ENCODE measurements around the gene OLFML1.

The OLFML1 gene

DNA sequence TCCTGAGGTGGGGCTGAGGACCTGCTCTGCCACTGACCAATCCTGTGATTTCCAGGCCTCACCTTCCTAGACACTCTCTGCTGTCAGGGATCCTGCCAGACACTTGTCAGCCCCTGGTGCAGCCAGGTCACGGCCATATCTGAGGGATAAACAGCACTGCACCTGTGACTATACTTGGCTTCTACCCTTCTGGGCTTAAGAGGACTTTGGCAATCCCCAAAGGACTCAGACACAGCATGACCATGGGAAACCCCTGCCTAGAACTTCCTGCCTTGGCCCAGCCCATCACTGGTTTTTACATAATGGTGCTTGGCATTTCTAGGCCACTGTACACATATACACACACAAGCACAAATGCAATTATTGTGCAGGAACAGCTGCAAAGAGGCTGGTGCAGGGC, 11.6 kb upstream of the OLFML1 start:
- TF ChIP-seq, protein P1, sequence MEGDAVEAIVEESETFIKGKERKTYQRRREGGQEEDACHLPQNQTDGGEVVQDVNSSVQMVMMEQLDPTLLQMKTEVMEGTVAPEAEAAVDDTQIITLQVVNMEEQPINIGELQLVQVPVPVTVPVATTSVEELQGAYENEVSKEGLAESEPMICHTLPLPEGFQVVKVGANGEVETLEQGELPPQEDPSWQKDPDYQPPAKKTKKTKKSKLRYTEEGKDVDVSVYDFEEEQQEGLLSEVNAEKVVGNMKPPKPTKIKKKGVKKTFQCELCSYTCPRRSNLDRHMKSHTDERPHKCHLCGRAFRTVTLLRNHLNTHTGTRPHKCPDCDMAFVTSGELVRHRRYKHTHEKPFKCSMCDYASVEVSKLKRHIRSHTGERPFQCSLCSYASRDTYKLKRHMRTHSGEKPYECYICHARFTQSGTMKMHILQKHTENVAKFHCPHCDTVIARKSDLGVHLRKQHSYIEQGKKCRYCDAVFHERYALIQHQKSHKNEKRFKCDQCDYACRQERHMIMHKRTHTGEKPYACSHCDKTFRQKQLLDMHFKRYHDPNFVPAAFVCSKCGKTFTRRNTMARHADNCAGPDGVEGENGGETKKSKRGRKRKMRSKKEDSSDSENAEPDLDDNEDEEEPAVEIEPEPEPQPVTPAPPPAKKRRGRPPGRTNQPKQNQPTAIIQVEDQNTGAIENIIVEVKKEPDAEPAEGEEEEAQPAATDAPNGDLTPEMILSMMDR (IDR thresholded peaks at IDR 0.05; ENCODE audit: extremely low read depth, missing control alignments), result no peak
- DNase-seq (ENCODE audit: low spot score), result peak; percentile 57

DNA sequence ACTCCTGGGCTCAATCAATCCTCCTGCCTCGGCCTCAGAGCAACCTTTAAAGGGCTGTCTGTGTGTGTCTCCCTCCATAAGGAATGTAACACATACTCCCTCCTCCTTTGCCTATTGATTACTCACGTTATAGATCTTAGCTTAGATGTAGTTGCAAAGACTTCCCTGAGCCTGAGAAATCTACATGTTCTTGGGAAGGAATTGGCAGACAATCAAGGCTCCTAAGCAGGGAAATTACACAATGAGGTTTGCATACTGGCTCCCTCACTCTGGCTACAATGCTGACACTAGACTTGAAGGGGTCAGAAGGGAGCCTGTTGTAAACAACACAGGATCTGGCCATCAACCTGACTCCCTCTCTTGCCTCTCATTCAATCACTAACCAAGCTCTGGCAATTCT, 5.2 kb upstream of the OLFML1 start:
- TF ChIP-seq, protein P1 (IDR thresholded peaks at IDR 0.05; ENCODE audit: extremely low read depth, missing control alignments), result no peak
- no peak for DNase-seq (ENCODE audit: low spot score)

DNA sequence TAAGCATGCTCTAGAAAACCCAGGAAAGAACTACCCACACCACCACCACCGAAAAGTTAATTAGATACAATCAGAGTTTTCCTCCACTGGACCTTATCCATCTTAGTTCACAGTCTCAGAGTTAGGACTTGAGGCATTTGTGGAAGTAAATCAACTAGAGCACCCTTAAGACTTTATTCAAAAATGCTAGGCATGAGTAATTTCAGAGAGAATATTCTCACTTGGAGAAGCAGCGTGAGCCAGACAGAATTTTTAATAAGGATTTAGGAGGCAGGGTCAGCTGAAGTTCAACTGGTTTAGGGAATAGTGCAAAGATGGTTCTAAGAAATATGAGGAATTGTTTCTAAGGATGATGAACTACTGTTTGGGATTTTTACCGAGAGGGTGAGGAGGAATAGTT, 1.2 kb upstream of the OLFML1 start:
- TF ChIP-seq, protein P1 (IDR thresholded peaks at IDR 0.05; ENCODE audit: extremely low read depth, missing control alignments), result no peak
- no peak for DNase-seq (ENCODE audit: low spot score)

DNA sequence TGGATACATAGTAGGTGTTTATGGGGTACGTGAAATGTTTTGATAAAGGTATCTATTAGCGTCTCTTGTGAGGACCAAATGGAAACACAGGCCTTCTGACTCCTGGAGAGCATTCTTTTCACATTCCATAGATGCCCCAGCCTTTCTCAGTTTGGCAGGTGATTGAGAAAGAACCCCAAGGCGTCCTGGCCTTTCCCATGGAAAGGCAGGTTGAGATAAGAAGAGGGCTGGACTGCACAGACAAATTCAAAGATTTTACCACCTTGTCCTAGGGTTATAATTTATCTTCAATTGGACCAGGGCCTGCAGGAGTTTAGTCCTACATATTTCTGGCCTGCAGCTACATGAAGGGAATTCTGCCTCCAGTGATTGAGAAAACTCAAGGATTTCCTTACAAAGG, 661 bp upstream of the OLFML1 start:
- DNase-seq (ENCODE audit: low spot score), result no peak
- TF ChIP-seq, protein P1 (IDR thresholded peaks at IDR 0.05; ENCODE audit: extremely low read depth, missing control alignments), result no peak

DNA sequence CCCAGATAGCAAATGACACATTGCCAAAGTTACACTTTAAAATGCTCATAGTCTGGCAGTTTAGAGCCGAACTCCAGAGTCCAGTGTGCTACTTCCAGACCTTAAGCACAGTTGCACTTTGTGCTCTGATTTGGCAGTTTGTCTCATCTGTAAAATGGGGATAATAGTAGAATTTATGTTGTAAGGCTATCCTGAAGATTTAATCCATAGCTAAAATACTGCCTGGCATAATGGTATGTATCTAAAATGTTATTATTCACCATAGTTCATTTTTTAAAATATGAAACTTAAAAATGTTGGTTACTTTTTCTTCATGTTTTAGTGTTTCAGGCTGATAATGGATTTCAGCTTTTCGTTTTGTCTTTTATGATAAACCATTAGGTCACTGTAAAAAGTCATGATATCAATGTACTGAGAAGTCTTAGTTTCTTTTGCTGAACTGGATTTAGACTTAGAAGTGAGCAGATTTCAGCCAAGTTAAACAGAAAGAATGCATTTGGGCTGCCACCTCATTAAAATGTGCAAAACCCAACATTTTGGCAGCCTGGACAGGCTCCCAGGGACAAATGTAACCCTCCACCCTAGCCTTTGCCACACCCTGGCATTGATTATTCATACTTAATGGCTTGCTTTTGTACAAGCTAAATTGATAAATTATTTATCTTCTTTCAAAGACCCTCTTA, 933 bp downstream of the OLFML1 start:
- DNase-seq (ENCODE audit: low spot score), result no peak
- TF ChIP-seq, protein P1 (IDR thresholded peaks at IDR 0.05; ENCODE audit: extremely low read depth, missing control alignments), result no peak

DNA sequence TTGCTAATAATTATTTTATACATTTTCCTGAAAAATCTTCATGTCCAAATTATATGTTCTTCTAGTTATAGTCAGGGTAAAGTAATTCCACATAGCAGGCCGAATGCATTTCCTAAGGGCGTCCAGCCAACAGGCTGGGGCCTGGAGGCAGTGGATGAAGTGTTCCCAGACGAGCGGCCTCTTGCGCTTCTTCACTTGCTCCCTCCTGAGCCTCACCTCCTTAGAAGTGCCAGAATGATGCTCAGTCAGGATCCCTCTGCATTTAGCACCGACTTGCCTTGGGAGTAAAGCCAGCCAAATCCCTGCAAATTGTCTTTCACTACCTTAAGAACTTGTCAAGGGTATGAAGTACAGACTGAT, 1.5 kb downstream of the OLFML1 start:
- TF ChIP-seq, protein P1 (IDR thresholded peaks at IDR 0.05; ENCODE audit: extremely low read depth, missing control alignments), result no peak
- no peak for DNase-seq (ENCODE audit: low spot score)

DNA sequence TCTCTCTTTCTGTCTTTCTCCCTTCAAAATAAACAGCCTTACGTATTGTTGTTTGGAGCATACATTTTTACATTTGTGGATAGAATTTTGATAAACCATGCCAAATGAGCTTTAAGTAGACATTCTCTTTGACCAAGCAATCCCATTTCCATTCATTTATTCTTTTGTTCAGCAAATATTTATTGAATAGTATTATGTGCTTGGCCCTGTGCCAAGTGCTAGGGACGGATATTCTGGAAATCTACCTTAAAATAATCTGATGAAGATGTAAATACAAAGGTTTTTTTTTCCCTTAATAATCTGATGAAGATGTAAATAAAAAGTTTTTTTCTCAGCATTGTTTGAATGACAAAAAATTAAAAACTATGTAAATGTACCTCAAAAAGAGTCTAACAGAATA, 2.1 kb downstream of the OLFML1 start:
- DNase-seq (ENCODE audit: low spot score), result no peak
- TF ChIP-seq, protein P1 (IDR thresholded peaks at IDR 0.05; ENCODE audit: extremely low read depth, missing control alignments), result no peak

Measured in GM20000 (cell line).